Glomerular endothelial cell (primary cell): ENCODE measurements around the gene NME3. TPM values are rescaled to one million over a fixed set of nuclear protein-coding genes. Genes with fewer than 3 reads are reported as not detected.

ENCODE experiments used
- DNase-seq: peaks from one replicate; pipeline ENCODE4 v3.0.0-alpha.2; 2011; ENCODE audit warnings: low read depth, low spot score; ENCODE audit errors: extremely low read depth
- total RNA-seq: library from RNA; depleted of rRNA; stranded (reverse); fragments of >200 nt; gene quantifications from 2 replicates; pipeline ENCODE4 v1.2.3, GENCODE V29; 2015

The NME3 gene
- total RNA-seq, 1 donor from 2014 or later = 70.4 TPM

DNA sequence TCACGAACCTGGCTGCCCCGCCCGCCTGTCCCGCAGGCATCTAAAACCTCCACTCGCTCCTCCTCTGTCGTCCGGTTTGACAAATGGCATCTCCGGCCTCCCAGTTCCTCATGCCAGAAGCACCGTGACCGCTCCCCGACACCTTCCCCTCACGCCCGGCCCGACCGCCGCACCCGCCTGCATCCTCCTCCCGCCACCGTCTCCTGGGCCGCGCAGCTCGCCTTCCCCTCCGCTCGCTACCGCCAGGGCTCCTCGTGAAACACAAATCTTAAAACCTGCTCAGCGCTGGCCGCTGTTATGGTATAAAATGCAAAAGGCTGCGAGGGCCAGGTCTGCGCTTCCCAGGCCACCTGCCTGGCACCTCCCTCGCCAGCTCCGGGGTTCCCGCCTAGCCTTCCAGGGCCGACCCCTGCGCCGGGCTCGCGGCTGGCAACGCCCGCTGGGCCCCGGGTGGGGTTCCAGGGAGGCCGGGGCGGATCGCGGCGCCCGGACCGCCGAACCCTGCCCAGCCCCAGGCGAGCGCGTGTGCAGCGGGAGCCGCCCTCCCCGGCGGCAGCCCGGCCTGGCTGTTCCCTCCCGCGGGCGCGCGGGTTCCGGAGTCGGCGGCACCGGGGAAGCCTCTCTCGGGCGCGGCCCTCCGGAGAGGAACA lies 10.5 kb upstream of the NME3 start:
- DNase-seq = no peak

DNA sequence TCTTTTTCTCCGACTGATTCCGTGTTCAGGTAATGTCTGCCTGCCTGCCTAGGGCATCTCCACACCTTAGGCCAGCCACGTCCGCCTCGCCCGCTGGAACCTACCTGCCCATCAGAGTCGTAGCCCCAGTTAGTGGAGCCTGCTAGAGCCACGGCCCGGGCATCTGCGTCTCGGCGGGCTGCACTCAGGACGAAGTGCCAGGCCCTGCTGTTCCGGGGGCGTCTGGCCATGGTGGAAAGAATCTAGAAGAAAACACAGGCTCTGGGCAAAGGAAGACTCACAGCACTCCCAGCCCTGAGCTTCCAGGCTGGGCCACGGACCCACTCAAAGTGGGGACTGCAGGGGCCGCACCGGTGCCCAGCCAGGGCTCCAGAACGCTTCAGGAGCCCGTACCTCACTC lies 9.9 kb upstream of the NME3 start:
- no peak for DNase-seq

DNA sequence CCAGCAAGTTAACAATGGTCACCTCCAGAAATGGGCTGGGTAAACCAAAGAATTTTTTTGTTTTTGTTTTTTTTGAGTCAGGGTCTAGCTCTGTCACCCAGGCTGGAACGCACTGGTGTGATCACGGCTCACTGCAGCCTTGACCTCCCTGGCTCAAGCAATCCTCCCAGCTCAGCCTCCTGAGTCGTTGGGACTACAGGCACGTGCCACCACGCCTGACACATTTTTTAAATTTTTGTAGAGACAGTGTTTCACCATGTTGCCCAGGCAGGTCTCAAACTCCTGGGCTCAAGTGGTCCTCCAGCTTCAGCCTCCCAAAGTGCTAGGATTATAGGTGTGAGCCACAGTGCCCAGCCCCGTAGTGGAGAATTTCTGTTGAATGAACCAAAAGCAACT lies 9.3 kb upstream of the NME3 start:
- no peak for DNase-seq

DNA sequence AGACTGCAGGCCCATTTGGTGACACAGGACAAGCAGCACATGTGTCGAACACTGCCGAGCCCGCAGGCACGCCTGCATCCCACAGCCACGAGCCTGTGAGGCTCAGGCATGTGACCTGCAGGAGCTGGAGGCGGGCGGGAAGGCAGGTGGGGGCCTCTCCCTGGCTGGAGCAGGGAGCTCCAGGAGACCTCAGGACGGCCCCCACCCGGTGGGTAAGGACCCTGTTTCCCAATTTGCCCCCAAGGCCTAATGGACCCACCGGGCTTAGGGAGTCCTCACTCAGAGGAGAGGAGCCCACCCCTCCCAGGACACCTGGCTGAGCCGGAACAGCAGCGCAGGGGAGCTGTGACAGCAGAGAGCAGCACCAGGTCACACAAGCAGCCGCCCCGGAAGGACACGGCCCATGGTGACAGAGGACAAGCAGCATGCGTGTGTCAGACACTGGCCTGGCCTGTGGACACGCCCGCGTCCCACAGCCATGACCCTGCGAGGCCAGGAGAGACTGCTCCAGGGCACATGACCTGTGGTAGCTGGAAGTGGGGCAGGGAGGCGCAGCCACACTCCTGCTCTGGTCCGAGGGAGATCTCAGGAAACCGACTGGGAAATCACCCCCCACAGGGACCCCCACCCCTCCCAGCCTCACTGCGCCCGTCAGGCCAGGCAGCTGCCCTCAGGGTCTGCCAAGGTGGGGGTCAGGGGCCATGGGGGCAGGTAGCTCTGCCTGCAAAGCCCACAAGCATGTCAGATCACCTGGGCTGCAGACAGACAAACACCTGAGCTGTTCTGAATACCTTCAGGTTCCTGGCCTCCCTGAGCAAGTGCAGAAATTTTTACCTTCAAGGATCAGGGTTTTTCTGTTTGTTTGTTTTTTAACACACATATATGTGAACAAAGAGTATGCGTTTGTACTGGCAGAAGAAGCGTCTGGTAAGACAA lies 8.7 kb upstream of the NME3 start:
- no peak for DNase-seq

DNA sequence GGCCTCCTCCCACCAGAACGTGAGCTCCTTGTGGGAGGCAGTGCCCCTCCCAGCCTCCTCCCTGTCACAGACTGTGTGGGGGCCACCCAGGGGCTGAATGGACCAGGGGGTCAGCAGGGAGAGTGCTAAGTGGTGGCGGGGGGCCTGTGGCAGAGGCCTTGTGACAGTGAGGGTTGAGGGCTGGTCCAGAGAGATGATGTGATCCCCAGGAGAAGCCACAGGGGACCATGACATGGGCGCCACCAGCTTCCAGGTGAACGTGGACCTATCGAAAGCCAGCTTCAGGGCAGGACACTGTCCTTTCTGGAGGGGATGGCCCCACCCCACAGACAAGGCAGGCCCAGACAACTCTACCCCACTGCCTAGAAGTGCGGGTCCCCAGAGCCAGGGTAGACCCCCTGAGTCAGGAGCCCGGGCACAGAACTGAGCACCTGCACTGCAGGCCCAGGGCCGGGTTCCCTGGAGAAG lies 7.9 kb upstream of the NME3 start:
- DNase-seq = no peak

DNA sequence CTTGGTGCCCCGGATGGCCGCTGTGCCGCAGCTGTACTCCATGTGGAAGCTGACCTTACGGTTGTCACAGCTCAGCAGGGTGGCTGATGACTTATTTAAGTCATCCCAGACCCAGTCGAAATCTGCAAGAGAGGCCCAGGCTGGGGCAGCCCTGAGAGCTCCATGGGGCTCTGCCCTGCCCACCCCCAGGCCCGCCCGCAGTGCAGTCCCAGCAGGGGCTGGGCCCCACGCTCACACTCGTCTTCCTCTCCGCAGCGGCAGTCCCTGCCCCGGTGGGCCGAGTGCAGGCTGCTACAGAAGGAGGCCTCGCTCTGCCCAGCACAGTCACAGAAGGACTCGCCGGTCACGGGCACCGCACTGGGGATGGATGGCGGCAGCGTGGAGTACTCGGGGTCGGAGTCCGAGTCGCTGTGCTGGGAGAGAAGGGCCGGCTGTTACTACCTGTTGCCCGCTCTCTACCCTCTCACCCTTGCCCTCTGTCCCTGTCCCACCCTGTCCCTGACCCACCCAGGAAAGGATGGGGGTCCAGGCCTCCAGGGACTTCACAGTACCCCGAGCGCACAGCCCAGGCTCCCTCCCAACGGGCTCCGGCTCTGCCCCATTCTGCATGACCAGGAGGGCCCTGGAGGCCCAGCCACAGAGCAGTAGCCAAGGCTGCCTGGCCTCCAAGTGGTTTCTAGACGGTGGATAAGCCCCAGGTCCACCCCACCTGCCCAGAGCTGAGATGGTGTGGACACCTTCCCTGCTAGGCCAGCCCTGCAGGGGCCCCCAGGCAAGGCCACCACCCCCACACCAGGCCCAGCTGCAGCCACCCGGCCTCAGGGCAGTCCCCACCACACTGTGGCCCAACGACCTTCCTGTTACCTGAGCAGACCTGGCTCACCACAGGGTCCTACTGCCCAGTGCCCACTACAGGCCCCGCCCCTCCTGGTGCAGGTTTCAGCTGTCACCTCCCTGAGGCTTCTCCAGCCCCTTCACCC lies 7.1 kb upstream of the NME3 start:
- DNase-seq = no peak

DNA sequence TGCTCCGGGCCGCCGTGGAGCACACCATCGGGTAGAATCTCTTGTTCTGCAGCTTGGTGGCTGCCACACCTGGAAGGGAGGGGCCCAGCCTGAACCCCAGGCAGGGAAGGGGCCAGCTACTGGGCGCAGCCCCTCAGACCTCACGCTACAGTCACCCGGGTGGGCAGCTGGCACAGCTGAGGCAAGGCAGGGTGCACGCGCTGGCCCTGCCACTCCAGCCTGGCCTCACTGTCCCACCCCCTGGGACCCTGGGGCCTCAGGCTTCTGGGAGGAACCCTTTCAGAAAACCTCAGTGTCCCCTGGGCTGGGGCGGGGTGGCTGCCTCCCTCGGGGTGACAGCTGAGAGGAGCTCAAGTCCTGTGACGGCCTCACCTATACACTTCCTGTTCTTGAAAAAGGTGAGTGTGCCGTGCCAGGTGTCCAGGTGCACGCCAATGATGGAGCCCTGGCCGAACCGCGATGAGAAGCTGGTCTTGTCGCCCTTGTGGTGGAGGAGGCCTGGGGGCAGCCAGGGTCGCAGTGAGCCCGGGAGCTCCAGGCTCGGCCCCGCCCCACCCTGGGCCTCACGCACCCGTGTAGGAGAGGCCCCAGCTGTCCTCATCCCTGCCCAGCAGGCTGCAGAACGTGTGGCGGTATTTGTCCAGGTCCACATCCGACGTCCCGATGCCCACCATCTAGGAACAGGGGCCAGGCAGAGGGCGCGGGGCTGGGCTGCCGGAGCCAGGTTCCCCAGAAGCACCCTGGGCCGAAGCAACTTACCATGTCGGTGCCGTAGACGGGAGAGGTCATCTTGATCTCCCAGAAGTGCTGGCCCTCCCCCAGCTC lies 6.2 kb upstream of the NME3 start:
- DNase-seq = no peak

DNA sequence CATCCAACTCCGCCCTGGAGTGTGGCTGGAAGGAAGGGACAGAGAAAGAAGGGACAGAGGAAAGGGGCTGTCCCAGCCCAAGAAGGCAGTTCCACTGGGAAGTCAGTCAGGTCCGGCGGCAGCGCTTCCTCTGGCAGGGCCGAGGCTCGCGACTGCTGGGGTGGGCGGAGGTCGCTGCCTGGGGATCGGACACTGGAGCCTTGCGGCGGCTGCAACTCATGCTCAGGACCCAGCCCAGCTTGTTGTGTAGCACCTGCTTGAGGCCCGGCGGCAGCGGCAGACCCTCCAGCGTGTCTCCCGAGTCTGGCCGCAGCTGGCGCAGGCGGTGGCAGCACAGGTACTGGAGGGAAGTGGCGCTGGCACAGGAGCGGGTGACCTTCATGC lies 5.6 kb upstream of the NME3 start:
- DNase-seq = no peak

DNA sequence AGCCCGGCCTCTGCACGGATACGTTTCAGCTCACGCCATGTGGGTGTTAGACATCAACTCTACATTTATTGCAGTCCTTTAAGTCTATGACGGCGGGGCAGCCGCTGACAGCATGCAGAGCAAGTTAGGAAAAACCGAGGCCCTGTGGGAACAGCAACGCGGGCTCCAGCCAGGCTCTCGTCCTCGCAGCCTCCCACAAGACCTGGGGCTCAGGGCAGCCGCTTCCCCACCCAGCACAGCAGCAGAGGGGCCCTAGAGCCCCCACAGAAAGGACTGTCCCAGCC lies 5.3 kb upstream of the NME3 start:
- no peak for DNase-seq

DNA sequence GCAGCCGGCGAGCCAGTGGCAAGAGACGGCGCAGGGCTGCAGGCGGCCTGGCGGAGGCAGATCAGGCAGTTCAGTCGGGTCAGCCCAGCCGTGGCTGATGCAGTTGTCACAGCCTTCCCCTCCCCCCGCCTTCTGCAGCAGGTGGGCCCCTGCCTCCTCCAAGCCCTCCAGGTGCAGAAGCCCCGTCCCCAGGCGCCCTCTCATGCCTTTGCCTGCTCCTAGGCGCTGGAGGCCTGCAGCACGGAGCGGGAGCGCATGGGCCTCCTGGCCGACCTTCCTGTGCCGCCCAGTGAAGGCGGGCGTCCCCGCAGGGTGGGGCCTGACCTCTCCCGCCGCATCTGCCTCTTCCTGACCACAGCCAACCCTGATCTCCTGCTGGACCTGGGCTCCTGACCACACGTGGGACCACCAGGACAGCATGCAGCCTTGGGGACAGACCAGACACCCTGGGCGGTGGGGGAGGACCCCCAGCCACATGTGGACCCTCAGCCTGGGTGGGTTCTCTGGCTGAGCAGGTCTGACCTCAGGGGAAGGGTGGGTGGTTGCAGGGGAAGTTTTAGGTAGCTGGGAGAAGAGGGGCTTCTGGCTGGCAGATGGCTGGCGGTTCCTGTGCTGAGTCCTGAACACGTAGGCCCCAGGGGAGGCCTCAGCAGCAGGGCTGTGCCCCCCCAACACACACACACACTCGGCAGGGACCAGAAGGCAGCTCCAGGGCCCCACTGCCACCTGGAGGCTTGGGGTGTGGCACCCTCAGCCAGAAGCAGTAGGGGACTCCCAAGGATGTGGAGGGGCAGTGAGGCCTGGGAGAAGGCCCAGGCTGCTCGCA lies 4.7 kb upstream of the NME3 start:
- DNase-seq = no peak

DNA sequence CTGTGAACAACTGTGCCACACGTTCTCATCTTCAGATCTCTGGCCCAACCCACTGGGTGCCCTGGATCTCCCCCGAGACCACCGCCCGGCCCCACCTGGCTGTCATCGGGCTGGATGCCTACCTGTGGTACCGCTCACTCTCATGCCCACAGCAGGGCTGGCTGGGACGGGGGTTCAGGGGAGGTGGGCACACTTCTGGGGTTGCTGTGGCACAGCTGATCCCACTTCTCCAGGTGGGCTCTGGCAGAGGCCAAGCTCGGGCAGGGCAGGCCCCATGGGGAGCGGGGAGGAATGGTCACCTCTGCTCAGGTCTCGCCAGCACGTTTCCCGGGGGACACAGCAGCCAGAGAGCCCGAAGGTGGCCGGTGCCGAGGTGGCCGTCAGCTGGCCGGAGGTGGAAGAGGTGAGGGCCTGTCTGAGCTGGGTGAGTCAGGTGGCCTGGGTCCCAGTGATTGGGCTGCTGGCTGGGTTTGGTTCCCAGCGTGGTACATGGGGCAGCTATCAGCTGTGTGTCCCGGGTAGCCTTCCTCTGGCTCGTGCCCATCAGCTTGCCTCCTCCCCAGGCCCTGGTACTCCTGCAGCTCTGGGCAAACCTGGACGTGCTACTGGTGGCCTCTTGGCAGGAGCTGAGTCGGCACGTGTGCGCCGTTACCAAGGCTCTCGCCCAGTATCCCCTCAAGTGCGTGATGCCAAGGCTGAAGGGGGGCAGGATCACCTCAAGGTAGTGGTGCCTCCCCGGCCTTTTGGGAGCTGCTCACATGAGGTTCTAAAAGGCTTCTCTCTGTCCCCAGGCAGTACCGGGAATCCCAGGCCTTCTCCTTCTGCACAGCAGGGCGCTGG lies 3.9 kb upstream of the NME3 start:
- no peak for DNase-seq

DNA sequence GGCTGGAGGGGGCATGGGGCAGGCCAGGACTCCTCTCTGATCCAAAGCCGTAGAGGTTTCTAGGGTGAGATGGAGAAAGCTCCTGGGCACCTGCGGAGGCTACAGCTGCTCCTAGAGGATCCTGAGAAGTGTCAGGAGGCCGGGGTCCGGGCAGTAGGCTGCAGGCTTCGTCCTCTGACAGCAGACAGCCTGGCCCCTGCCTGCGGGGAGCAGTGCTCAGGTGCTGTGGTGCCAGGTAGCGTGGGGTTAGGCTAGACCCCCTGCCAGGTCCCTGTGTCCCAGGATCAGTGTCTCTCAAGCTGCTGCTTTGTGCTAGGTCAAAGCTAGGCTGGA lies 3.1 kb upstream of the NME3 start:
- DNase-seq = no peak

DNA sequence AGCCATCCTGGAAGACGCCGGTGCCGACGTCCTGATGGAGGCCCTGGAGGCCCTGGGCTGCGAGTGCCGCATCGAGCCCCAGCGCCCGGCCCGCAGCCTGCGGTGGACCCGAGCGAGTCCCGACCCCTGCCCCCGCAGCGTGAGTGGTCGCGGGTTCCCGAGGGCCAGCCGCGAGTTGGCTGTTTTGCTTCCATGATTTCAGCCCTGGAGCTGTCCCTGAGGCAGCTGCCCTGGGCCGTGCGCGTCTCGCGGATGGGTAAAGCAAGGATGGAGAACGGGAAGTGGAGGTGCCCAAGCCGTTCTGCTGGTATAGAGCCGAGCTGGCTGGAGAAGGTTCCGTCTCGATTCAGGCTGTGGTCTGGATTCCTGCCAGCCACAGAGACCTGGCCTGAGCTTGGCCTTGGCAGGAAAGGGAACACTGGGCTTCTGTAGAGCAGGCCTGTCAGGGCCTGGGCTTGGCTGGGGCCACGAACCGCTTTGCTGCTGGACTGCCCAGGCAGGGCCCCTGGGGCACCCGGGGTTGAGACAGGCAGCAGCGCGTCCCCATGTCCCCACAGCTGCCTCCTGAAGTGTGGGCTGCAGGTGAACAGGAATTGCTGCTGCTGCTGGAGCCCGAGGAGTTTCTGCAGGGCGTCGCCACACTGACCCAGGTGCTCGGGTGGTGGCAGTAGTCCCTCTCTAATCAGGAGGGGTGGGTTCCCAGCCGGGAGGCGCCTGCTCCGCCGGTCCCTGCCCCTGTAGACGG lies 2.5 kb upstream of the NME3 start:
- DNase-seq = no peak

DNA sequence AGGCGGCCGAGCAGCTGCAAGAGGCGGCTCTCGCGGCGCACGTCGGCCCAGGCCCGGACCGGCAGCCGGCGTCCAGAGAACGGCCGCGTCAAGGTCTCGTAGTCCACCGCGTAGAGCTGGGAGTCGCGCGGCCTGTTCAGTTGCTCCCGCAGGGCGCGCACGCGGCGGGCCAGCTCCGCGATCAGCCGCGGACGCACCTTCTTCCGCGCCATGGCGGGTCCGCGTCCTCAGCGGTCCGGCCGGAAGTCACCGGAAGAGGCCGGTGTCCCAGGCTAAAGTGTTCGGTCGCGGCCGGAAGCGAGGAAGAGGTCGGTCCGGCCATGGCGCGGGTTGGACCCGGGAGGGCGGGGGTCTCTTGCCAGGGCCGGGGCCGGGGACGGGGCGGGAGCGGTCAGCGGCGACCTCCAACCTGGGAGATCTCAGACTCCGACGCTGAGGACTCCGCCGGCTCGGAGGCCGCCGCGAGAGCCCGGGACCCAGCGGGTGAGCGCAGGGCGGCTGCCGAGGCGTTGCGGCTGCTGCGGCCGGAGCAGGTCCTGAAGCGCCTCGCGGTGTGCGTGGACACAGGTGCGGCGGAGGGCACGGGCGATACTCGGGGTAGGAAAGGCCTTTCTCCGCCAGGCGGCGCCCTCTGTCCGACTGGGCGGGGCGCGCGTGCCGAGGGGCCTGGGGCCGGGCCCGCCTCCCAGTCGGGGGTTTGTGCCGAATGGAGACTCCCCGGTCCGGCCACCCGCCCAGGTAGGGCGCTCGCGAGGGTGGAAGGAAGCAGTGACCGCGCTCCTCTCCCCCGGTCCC lies 1.8 kb upstream of the NME3 start, which contains the start of gene MRPS34:
MRPS34 (minus strand) TSS at position 227 of the 795 bp plus-strand sequence; CDS start at position 212, 15 bp downstream.
- DNase-seq = no peak

DNA sequence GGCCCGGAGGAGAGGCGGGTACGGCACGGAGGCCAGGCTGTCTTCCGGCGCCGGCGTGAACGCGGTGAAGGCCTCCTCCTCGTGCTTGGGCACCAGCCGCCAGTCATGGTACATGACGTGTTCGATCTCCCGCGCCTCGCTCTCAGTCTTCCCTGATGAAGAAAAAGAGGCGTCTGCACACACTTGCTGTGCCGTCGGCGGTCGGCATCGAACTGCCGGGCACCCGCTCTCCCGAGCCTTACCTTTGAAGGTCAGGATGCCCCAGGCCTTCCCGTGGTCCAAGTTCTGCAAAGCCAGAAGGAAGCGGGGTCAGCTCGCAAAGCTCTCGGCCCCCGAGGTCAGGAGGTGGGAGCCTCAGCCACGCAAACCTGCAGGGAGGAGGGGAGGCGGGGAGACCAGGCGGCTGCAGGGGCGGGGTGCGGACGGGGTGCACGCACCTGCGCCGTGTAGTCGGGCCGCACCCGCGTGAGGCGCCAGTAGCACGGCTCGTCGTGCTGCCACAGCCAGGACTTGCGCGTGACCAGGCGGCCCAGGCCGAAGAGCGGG lies 1.1 kb upstream of the NME3 start, which contains the start of gene EME2:
EME2 (plus strand) TSS at position 449 of the 546 bp plus-strand sequence. CDS start 418 bp downstream, outside the sequence.
- no peak for DNase-seq

DNA sequence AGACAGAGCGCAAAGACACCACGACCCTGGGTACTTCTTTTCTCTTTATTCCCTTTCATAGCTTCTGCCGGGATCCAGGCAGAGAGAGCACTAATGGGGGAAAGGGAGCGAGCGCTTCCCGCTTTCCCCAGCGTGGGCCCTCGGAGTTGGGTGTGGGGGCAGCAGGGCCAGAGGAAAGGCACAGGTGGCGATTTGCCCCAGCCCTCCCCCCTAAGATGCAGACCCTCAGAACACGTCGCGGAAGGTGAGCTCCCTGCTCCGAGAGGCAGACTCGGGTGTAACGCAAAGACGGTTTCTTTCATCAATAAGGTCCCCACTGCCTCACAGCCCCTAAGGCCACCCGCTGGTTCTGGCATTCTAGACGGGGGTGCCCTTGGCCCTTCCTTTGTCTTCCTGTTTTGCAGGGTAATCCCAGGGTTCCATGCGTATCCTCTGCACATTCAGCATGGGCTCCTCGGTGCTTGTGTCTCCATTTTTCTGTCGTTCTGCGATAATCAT lies 570 bp upstream of the NME3 start:
- DNase-seq = no peak
